Nucleus accumbens (tissue), 56 donors: ENCODE results near the gene GRIN2D.

ENCODE experiments used
- DNase-seq, 56 donors: peaks; one replicate each; lab custom pipeline; 2025; lab: John Stamatoyannopoulos, UW

Gene GRIN2D

GRCh38 chr19:48393559-48394330, at the start of gene GRIN2D:
TSS of gene GRIN2D (plus strand) at chr19:48393668. CDS start at chr19:48398393, 4,725 bp downstream.
- peak in 12 of 56 donors; percentile 8 to 38 (median 16) for DNase-seq

DNA sequence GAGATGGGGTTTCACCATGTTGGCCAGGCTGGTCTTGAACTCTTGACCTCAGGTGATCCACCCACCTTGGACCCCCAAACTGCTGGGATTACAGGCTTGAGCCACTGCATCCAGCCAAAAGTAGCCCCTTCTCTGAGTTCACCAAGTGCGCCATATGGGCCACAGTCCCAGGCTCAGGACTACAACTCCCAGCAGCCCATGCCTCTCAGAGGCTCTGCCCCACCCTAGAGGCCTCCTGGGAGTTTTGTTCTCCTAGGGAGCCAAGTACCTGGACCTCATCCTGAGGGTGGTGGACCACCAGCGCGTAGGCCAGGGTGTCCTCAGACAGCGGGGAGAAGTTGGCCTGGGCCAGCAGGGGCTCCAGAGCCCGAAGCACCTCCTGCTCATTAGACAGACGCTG, 48.6 kb upstream of the GRIN2D start:
- DNase-seq, result no peak

DNA sequence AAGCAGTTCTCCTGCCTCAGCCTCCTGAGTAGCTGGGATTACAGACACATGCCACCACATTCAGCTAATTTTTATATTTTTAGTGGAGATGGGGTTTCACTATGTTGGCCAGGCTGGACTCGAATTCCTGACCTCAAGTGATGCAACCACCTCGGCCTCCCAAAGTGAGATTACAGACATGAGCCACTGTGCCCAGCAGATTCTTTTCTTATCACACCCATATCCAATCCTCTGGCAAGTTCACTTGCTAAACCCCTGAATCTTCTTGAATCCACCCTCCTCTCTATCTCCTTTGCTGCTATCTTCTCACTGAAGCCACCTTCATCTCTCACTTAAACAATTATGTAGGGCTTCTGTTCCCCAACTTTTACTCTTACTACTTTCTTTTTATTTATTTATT, 47.3 kb upstream of the GRIN2D start:
- DNase-seq, result no peak

DNA sequence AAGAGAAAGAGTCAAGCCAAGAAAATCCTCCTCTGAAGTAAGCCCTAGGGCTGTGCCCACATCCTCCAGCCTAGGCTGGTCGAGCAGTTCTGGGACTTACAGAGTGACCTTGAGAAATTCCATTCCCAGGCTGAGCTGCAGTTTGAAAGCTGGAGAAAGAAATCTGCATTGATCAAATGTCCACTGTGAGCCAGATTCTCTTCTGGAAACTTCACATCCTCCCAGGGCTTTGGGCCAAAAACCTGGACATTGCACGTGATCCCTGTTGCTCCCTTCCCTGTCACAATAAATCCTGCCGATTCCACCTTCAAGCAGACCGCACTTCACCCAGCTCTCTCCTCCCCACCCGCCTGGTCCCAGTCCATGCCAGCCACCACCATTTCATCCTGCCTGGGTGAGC, 45.4 kb upstream of the GRIN2D start:
- no peak for DNase-seq

DNA sequence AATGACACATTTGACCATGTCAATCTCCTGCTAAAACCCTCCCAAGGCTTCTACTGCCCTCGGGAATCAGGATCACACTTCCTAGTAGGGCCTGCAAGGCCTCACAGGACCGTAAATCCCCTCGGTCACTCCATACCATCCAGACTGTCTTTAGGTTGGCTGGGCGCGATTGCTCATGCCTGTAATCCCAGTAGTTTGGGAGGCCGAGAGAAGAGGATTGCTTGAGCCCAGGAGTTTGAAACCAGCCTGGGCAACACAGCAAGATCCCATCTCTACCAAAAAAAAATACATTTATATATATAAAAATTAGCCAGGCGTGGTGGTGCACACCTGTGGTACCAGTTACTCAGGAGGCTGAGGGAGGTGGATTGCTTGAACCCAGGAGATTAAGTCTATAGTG, 44.7 kb upstream of the GRIN2D start:
- no peak for DNase-seq

GRCh38 chr19:48350856-48351255, 42.6 kb upstream of the GRIN2D start:
- DNase-seq, result no peak

DNA sequence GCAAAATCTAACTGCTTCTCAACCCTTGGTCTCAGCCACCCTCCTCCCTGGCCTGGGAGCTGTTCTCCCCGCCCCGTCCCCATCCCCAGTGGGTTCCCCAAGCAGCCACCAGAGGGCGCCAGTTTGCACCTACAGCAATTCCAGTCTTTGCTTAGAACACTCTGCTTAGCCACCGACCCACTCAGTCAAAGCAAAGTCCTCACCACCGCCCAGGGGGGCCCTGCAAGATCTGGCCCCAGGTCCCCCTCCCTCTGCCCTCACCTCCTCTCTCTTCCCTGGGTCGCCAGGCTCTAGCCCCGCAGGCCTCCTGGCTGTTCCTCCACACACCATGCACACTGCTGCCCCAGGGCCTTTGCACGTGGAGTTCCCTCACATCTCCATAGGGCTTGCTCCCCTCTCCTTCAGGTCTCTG, 42.1 kb upstream of the GRIN2D start:
- DNase-seq, result peak in 34 of 56 donors; percentile 1 to 71 (median 18)

GRCh38 chr19:48353677-48354076, 39.8 kb upstream of the GRIN2D start:
- no peak for DNase-seq

DNA sequence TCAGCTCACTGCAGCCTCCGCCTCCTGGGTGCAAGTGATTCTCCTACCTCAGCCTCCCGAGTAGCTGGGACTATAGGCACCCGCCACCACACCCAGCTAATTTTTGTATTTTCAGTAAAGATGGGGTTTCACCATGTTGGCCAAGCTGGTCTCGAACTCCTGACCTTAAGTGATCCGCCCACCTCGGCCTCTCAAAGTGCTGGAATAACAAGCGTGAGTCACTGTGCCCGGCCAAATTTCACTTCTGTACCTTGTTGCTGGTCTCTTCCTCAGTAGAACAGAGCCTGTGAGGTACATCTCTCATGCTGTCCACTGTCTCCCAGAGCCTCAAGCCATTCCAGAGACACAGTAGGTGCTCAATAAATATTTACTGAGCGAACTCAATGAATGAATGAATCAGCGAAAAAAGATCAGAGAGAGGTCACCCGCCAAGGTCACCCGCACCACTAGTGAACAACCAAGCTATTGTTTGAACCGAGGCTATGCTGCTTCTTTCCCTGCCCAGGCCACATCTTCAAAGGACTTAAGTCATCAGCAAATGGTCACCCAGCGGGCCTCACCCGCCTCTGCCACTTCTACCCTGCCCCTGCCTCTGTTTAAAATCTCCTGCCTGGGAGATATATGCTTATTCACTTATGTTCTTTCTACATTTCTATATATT, 39.0 kb upstream of the GRIN2D start:
- no peak for DNase-seq

DNA sequence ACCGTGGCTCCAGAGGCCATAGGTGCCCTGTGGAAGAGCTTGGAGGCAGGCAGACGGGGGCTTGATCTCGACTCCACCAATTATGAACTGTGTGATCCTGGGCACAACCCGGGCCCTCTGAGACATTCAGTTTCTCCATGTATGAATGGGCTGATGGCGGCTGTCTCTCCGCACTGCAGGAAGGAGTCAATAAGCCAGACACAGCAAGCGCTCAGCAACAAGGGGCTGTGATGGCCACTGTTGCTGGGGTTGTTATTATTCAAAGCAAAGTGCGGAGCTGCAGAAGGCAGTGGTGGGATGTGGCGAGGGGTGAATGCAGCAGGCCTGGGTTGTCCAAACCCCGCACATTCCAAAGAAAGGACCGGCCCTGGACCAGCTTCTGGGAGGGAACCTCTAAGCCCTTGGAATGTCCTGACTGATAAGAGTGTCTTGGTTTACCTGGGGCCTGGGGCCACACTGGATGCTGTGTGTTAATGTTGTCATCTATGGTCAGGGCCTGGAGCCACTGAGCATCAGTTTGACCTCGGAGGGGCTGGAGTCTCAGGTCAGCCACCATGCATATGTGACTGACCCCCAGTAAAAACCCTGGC, 38.0 kb upstream of the GRIN2D start:
- no peak for DNase-seq

GRCh38 chr19:48359123-48359522, 34.3 kb upstream of the GRIN2D start:
- DNase-seq, result no peak

- DNase-seq, result no peak
These were observed 31.6 kb upstream of the GRIN2D start for GRCh38 chr19:48361912-48362311.

DNA sequence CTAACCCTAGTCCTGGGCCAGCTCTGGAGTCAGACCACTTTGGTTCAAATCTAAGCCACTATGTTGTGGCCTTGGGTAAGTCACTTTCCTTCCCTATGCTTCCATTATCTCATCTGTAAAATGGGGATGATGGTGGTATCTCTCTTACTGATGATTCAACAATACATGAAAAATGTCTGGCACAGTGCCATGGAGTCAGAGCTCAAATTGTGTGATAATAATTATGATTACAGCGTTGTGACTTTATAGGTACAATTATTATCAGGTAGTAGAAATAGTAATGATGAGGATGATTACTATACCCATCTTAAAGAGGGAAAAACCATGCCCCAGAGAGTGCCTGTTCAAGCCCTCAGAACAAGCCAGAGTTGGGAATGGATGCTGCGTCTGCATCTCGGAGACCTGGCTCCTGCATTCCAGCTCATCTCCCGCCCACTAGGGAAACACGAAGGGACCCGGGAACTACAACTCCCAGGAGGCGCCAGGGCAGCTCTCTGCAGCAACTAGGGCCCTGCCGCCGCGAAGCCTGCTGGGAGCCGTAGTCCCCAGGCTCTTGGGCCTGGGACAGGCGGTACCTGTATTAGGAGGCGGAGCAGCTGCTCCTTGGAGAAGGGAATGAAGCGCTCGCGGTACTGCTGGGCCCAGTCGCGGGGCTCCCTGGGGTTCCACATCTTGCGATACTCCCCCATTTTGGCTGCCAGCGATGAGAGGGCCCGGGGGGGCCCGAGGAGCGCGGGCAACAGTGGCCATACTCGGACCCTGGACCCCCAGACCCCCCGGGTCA, 30.6 kb upstream of the GRIN2D start:
- peak; percentile 72 to 99 (median 94) for DNase-seq

- peak in 19 of 56 donors; percentile 52 to 83 (median 72) for DNase-seq
These were observed 30.0 kb upstream of the GRIN2D start for GRCh38 chr19:48363500-48363809.

DNA sequence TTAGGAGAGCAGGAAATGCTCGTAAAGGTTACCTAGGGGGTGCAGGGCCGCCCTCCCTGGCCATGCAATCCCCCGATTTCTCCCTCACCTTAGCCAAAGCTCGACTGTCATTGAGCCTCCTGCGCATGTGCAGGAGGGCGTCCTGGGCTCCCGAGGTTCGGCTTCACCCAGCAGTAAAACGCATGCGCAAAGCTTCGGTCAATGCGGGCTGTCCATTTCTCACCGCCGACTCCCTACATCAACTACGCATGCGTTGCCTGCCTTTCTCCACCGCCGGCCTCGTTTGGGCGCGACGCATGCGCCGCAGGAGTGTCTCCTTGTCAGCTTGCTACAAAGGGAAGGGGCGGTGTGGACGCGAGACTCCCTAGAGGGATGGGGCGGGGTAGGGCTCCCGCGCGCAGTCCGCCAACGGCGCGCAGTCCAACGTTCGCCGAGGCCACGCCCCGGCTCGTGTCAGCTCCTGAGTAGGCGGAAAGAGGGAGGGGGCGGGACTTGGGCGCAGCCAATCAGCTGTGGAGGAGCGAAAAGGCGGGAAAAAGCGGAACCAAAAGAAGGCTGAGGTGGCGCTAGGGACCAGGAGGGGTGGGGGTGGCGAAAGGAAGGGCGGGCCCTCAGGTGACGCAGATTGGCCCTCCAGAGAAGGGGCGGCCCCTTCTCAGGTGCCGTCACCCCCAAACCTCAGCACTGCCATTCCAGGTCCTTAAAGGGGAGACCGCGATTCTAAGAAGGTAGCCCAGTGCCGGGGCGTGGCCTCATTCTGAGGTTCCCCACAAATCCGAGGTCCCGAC, 29.5 kb upstream of the GRIN2D start, which contains the start of the genes SYNGR4 and TMEM143:
Gene SYNGR4 (plus strand): TSS at position 558 of the 788 bp plus-strand sequence. CDS start 1,476 bp downstream, outside the sequence.
Gene TMEM143 (minus strand): TSS at position 131 of the 788 bp plus-strand sequence. CDS start 20 bp downstream, at position 111.
- peak; percentile 95 to 100 (median 99) for DNase-seq

- no peak for DNase-seq
These were observed 28.7 kb upstream of the GRIN2D start for GRCh38 chr19:48364598-48365348.

GRCh38 chr19:48365602-48366001, 27.9 kb upstream of the GRIN2D start:
- no peak for DNase-seq

GRCh38 chr19:48367855-48368254, 25.6 kb upstream of the GRIN2D start:
- DNase-seq, result no peak

GRCh38 chr19:48368936-48369335, 24.5 kb upstream of the GRIN2D start:
- DNase-seq, result no peak
